Measurements from ENCODE around the gene KIAA1217. TPM values are rescaled to one million over a fixed set of nuclear protein-coding genes. Genes with fewer than 3 reads are reported as not detected.

Gene KIAA1217
- total and polyA plus RNA-seq, 9 of the 15 experiments (the other 6 are each of a cell fraction or from before 2014, with no cell fraction given), result 0.04 TPM; not detected in 8

DNA sequence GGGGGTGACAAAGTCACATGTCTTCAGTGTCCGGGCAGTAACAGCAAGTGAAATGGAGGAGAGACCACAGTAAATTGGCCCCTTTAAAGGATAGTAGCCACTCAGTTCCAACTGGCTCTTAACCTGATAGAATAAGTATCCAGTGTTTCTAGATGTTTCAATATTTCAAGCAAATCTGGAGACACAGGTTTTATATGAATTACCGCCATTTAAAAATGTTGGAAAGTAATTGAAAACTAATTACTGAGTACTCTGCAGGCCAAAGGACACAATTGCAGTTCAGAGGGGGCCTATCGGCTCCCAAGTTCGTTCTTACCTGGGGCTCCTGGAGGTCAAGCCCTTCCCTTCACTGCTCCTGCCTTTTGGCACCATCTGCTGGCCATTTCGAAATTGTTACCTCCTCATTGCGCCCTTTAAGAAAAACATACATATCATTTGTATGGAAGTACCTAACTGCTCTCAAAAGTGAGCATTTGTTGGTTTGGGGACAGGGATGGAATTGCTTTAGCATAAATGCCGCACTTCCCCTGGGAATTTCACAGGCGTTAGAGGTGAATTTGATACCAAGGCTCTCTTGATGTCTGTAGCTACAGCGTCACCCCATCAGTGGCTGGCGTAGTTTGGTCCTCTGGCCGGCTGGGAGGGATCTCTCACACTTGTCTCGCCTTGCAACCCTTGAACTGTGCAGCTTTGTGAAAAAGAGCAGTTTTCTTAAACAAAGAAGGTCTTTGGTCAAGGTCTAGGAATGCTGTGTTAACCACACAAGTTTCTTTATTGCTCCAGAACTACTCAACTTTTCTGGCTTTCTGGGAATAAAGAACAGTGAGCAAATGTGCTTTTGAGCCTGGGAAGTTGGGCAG lies 294.8 kb downstream of the KIAA1217 start (continued):
- TF ChIP-seq, protein P1, sequence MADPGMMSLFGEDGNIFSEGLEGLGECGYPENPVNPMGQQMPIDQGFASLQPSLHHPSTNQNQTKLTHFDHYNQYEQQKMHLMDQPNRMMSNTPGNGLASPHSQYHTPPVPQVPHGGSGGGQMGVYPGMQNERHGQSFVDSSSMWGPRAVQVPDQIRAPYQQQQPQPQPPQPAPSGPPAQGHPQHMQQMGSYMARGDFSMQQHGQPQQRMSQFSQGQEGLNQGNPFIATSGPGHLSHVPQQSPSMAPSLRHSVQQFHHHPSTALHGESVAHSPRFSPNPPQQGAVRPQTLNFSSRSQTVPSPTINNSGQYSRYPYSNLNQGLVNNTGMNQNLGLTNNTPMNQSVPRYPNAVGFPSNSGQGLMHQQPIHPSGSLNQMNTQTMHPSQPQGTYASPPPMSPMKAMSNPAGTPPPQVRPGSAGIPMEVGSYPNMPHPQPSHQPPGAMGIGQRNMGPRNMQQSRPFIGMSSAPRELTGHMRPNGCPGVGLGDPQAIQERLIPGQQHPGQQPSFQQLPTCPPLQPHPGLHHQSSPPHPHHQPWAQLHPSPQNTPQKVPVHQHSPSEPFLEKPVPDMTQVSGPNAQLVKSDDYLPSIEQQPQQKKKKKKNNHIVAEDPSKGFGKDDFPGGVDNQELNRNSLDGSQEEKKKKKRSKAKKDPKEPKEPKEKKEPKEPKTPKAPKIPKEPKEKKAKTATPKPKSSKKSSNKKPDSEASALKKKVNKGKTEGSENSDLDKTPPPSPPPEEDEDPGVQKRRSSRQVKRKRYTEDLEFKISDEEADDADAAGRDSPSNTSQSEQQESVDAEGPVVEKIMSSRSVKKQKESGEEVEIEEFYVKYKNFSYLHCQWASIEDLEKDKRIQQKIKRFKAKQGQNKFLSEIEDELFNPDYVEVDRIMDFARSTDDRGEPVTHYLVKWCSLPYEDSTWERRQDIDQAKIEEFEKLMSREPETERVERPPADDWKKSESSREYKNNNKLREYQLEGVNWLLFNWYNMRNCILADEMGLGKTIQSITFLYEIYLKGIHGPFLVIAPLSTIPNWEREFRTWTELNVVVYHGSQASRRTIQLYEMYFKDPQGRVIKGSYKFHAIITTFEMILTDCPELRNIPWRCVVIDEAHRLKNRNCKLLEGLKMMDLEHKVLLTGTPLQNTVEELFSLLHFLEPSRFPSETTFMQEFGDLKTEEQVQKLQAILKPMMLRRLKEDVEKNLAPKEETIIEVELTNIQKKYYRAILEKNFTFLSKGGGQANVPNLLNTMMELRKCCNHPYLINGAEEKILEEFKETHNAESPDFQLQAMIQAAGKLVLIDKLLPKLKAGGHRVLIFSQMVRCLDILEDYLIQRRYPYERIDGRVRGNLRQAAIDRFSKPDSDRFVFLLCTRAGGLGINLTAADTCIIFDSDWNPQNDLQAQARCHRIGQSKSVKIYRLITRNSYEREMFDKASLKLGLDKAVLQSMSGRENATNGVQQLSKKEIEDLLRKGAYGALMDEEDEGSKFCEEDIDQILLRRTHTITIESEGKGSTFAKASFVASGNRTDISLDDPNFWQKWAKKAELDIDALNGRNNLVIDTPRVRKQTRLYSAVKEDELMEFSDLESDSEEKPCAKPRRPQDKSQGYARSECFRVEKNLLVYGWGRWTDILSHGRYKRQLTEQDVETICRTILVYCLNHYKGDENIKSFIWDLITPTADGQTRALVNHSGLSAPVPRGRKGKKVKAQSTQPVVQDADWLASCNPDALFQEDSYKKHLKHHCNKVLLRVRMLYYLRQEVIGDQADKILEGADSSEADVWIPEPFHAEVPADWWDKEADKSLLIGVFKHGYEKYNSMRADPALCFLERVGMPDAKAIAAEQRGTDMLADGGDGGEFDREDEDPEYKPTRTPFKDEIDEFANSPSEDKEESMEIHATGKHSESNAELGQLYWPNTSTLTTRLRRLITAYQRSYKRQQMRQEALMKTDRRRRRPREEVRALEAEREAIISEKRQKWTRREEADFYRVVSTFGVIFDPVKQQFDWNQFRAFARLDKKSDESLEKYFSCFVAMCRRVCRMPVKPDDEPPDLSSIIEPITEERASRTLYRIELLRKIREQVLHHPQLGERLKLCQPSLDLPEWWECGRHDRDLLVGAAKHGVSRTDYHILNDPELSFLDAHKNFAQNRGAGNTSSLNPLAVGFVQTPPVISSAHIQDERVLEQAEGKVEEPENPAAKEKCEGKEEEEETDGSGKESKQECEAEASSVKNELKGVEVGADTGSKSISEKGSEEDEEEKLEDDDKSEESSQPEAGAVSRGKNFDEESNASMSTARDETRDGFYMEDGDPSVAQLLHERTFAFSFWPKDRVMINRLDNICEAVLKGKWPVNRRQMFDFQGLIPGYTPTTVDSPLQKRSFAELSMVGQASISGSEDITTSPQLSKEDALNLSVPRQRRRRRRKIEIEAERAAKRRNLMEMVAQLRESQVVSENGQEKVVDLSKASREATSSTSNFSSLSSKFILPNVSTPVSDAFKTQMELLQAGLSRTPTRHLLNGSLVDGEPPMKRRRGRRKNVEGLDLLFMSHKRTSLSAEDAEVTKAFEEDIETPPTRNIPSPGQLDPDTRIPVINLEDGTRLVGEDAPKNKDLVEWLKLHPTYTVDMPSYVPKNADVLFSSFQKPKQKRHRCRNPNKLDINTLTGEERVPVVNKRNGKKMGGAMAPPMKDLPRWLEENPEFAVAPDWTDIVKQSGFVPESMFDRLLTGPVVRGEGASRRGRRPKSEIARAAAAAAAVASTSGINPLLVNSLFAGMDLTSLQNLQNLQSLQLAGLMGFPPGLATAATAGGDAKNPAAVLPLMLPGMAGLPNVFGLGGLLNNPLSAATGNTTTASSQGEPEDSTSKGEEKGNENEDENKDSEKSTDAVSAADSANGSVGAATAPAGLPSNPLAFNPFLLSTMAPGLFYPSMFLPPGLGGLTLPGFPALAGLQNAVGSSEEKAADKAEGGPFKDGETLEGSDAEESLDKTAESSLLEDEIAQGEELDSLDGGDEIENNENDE (IDR thresholded peaks at IDR 0.05; ENCODE audit: low read depth, low read length), result no peak
- TF ChIP-seq ETS2 (tag; IDR thresholded peaks at IDR 0.05; ENCODE audit: borderline replicate concordance, poor library complexity, severe bottlenecking), result no peak
